Activated CD4-positive, alpha-beta T cell treated with anti-CD3 and anti-CD28 coated beads, Interleukin-2, amount 50 U/mL, for 1 hour (primary cell): ENCODE results near the gene IRS1.

Source experiments
- DNase-seq: peaks from one replicate; pipeline ENCODE4 v3.0.0-alpha.2; 2020

The IRS1 gene

GRCh38 chr2:226717719-226718118 lies 81.9 kb downstream of the IRS1 start:
- no peak for DNase-seq

DNA sequence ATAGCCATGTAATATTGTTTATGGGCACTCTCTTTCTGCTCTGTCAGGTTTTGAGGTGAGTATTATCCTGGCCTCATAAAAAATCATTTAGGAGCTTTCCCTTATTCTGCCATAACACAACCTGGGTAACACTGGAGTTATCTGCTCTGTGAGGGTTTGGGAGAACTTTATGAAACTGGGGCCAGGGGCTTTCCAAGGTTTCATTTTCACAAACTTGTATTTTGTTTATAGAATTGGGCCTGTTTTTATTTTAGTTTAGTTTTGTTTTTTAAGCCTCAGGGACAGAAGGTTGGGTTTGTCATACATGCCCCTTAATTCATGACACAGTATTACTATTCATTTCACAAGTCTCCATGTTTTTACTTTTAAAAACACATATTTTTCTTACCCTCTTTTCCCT lies 83.5 kb downstream of the IRS1 start:
- DNase-seq = no peak

GRCh38 chr2:226715347-226715990 lies 84.2 kb downstream of the IRS1 start:
- DNase-seq = no peak

GRCh38 chr2:226712941-226713340 lies 86.7 kb downstream of the IRS1 start:
- no peak for DNase-seq

DNA sequence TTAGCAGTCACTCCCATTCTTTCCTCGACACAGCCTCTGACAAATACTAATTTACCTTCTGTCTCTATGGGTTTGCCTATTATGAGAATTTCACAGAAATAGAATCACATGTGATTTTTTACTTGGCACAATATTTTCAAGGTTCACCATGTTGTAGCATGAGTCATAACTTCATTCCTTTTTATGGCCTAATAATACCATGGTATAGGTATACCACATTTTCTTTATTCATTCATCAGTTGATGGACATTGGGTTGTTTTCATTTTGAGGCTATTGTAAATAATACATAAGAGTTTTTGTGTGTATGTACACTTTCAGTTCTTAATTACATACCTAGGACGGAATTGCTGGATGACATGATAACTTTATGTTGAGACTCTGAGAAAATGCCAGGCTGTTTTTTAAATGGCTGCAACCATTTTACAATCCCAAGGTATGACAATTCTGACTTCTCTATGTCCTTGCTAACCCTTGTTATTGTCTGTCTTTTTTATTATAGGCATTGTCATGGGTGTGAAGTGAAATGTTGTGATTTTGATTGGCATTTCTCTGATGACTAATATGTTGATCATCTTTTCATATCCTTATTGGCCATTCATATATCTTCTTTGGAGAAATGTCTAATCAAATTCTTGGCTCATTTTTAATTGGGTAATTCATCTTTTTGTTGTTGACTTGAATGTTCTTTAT lies 87.9 kb downstream of the IRS1 start:
- no peak for DNase-seq

GRCh38 chr2:226707499-226707898 lies 92.1 kb downstream of the IRS1 start:
- no peak for DNase-seq

DNA sequence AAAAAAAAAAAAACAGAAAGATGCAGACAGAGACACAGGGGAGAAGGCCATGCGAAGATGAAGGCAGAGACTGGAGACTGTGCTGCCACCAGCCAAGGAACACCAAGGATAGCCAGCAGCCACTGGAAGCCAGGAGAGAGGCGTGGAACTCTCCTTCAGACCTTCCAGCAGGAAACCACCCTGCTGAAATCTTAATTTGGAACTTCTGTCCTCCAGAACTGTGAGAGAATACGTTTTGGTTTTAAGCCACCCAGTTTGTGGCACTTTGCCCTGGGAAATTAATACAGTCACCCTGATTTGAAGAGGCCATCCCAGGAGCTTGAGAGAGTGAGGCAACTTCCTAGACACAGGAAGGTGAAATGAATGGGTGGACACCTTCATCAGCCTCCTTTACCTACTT lies 93.7 kb downstream of the IRS1 start:
- no peak for DNase-seq

DNA sequence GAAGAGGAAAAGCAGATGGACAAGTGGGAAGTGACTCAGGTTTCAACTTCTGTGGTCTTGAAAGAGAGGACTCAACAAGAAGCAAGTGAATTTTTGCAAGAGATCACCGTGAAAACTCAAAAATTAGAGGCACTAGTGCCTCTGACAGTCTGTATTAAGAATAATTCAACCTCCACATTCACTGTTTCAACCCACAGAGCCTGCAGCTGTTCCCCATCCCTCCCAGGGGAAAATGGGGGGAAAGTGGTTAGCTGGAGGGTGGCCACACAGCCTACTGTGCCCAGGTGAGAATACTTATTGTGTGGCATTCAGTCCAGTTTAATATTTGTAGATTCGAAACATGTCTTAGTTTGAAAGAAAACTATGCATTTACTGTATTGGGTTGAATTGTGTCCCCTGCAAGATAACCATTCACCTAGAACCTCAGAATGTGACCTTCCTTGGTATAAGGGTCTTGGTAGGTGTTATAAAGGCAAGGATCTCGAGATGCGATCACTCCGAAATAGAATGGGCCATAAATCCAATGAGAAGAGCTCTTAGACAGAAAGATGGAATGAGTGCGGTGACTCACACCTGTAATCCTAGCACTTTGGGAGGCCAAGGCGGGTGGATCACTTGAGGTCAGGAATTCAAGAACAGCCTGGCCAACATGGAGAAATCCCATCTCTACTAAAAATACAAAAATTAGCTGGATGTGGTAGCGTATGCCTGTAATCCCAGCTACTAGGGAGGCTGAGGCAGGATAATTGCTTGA lies 94.3 kb downstream of the IRS1 start:
- DNase-seq = no peak

DNA sequence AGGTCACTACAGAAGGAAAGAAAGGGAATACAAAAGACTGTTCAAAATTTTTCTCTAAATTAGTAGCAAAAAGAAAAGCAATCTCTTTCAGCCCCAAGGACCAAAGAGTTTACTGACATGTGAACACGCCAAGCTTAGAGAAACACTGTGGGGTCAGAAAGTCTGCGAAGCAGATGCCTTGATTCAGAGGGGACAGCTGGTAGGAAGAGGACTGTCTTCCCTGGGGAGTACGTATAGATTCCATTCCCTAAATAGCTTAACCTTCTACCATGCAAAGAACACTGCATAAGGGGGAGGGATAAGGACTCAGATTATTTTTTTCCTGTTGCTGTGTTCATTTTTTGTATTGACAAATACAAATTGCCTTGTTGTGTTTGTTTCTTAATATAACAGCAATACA lies 96.1 kb downstream of the IRS1 start:
- no peak for DNase-seq

GRCh38 chr2:226702376-226702775 lies 97.2 kb downstream of the IRS1 start:
- DNase-seq = no peak

GRCh38 chr2:226701052-226701451 lies 98.6 kb downstream of the IRS1 start:
- no peak for DNase-seq

DNA sequence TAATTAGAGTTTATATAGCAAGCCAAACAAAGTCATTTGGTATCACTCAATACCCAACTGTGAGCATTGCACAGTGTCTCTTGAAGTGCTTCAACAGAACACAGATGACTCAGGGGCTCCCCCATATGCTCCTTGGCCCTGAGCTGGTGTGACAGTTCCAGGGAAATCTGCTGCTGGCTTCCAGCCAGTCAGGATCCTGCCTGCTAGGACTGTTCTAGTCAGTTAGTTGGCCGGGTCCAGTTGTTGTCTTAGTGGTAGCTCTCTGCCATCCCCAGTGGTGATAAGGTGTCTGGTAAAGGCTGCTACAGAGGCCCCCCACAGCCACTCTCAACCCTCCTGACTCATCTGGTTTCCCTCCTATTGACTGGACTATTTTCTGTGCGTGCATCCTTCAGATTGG lies 100.3 kb downstream of the IRS1 start:
- no peak for DNase-seq

- DNase-seq = no peak
Observed at GRCh38 chr2:226698671-226699070, 100.9 kb downstream of the IRS1 start.

GRCh38 chr2:226694586-226695284 lies 104.9 kb downstream of the IRS1 start:
- DNase-seq = no peak

DNA sequence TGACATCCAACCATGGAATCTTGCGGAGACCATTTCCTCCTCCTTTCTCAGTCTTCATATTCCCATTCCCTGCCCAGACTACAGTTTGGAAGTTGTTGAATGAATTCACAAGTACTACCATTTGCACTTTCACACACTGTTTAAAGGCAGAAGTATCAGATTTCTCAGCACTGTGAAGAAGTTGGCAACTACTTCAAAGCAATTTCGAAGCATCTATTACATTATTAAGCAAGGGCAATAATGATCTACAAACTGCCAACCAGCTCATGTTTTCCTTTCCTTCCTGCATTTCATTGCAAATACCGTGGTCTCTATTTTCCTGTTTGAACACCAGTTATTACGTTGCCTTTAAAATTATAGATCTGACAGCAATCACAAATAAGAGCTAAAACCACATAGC lies 105.5 kb downstream of the IRS1 start:
- DNase-seq = no peak

DNA sequence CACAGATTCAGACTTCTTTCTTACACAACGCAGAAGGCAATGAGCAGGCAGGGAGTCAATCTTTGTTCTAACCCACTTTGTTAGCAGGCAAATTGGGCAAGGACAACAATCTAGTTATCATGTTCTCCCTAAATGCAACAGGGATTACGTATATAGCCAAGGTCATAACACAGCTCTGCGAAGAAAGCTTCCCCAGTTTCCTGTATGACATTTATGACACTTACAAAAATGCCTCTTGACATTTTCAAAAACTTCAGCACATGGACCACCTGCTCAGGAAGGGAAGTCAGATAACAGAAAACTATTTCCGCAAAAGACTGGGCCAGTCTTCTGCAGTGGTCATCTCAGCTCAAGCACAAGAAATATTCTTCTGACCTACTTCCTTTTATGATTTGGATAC lies 106.1 kb downstream of the IRS1 start:
- DNase-seq = no peak

GRCh38 chr2:226692521-226693126 lies 107.0 kb downstream of the IRS1 start:
- no peak for DNase-seq

GRCh38 chr2:226691255-226691654 lies 108.4 kb downstream of the IRS1 start:
- DNase-seq = no peak

- DNase-seq = no peak
Observed at GRCh38 chr2:226690461-226691024, 109.1 kb downstream of the IRS1 start.

- DNase-seq = no peak
Observed at GRCh38 chr2:226687641-226688253, 111.9 kb downstream of the IRS1 start.

- no peak for DNase-seq
Observed at GRCh38 chr2:226684563-226684959, 115.1 kb downstream of the IRS1 start.

GRCh38 chr2:226683944-226684562 lies 115.6 kb downstream of the IRS1 start:
- DNase-seq = no peak
